Measurements from ENCODE around the gene NPHP1. TPM values are rescaled to one million over a fixed set of nuclear protein-coding genes. Genes with fewer than 3 reads are reported as not detected.

Gene NPHP1
- total and polyA plus RNA-seq, 2 donors (not counting 3 experiments of a cell fraction or from before 2014, with no cell fraction given) = 2.3 to 5.9 TPM

- ChIA-PET POLR2A (no interaction called here), CTCF (no interaction called here)
- Histone ChIP-seq H3K27me3 (ENCODE audit: control insufficient read depth in 2 of 2, insufficient read depth in 2 of 2, low read length in 2 of 2) (peaks cover 34 to 44% of the 10 kb centered on the region in 2 experiments), H3K36me3 (ENCODE audit: control insufficient read depth in 2 of 2, extremely low read depth in 1 of 2, insufficient read depth in 2 of 2, low read length in 2 of 2) (no peaks in the 10 kb centered on the region), H3K9me3 (replicated peaks; ENCODE audit: control insufficient read depth, insufficient read depth, low read length) (no peaks in the 10 kb centered on the region), H4K20me1 (replicated peaks; ENCODE audit: control insufficient read depth, extremely low read depth, insufficient read depth, low read length) (no peaks in the 10 kb centered on the region), H3K27ac (ENCODE audit: insufficient read depth, low read depth, low read length) (no peak overlapping the region), H3K4me3 (replicated peaks in 1 of 3; ENCODE audit: insufficient read depth in 1 of 3, low read depth in 1 of 3, low read length in 3 of 3) (no peak overlapping the region), H3K4me2 (ENCODE audit: insufficient read depth, low read length) (no peak overlapping the region), H3K9ac (replicated peaks; ENCODE audit: extremely low read depth, insufficient read depth, low read length) (no peak overlapping the region), H2AFZ (ENCODE audit: low read depth, low read length) (no peak overlapping the region), H3K4me1 (ENCODE audit: control insufficient read depth, extremely low read depth, insufficient read depth, low read length) (peaks cover 6% of the 10 kb centered on the region), H3K9me1 (replicated peaks; ENCODE audit: control insufficient read depth, extremely low read depth, insufficient read depth, low read length) (no peaks in the 10 kb centered on the region), H3K79me2 (ENCODE audit: control insufficient read depth, insufficient read depth, low read length) (peaks cover 5% of the 10 kb centered on the region)
- TF ChIP-seq JUN (IDR thresholded peaks at IDR 0.05; ENCODE audit: borderline replicate concordance, insufficient read depth, insufficient read length, low read depth) (no peak), POLR2A (IDR thresholded peaks at IDR 0.05; ENCODE audit: low read depth, low read length) (no peak), MAX (IDR thresholded peaks at IDR 0.05; ENCODE audit: insufficient read depth, insufficient read length) (no peak), MYC (IDR thresholded peaks at IDR 0.05; ENCODE audit: low read depth, low read length) (no peak), FOS (IDR thresholded peaks at IDR 0.05; ENCODE audit: borderline replicate concordance, insufficient read depth, low read length) (no peak), CTCF (IDR thresholded peaks at IDR 0.05; ENCODE audit: extremely low read depth in 1 of 2, insufficient read depth in 1 of 2, low read depth in 1 of 2, low read length in 2 of 2) (no peak), GATA2 (IDR thresholded peaks at IDR 0.05; ENCODE audit: insufficient read depth, insufficient read length, low read depth, low read length) (no peak), POLR2AphosphoS5 (IDR thresholded peaks at IDR 0.05; ENCODE audit: insufficient read depth, low read depth, low read length) (no peak), EZH2 (IDR thresholded peaks at IDR 0.05; ENCODE audit: borderline replicate concordance, low read depth, low read length, severe bottlenecking) (no peak)
- intact Hi-C loops (cut with micrococcal nuclease) = no loop called here
- FAIRE-seq (no peak), DNase-seq (ENCODE audit: low read depth, low spot score) (no peak)
- BruUV-seq (replicated peaks) = no TSS peak
- dilution Hi-C loops (cut with MboI; ENCODE audit: extremely low pct_ligation_motif_present, low sequenced_read_pairs) = no loop called here
These were observed 12.0 kb upstream of the NPHP1 start for GRCh38 chr2:110216803-110217202.
